ENCODE data around the gene GAN.

Gene GAN

DNA sequence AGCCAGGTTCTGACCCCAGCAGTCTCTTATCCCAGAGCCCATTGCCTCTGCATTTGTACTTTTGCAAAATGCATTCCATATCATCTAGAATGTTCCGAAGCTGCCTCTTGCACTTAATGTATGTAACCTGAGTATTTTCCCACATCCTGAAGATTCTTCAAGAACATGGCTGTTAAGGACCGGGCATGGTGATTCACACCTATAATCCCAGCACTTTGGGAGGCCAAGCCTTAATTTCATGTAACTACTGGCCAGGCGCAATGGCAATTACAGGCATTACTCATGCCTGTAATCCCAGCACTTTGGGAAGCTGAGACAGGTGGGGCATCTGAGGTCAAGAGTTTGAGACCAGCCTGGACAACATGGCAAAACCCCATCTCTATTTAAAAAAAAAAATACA, 31.7 kb upstream of the GAN start:
- TF ChIP-seq, protein P1, sequence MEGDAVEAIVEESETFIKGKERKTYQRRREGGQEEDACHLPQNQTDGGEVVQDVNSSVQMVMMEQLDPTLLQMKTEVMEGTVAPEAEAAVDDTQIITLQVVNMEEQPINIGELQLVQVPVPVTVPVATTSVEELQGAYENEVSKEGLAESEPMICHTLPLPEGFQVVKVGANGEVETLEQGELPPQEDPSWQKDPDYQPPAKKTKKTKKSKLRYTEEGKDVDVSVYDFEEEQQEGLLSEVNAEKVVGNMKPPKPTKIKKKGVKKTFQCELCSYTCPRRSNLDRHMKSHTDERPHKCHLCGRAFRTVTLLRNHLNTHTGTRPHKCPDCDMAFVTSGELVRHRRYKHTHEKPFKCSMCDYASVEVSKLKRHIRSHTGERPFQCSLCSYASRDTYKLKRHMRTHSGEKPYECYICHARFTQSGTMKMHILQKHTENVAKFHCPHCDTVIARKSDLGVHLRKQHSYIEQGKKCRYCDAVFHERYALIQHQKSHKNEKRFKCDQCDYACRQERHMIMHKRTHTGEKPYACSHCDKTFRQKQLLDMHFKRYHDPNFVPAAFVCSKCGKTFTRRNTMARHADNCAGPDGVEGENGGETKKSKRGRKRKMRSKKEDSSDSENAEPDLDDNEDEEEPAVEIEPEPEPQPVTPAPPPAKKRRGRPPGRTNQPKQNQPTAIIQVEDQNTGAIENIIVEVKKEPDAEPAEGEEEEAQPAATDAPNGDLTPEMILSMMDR (IDR thresholded peaks at IDR 0.05; ENCODE audit: low read depth, low read length, missing control alignments) = no peak
- no peak for DNase-seq (ENCODE audit: extremely low read depth, low read depth)
- H3K4me3 ChIP-seq (replicated peaks; ENCODE audit: low read depth, low read length) = no peak overlapping the region

DNA sequence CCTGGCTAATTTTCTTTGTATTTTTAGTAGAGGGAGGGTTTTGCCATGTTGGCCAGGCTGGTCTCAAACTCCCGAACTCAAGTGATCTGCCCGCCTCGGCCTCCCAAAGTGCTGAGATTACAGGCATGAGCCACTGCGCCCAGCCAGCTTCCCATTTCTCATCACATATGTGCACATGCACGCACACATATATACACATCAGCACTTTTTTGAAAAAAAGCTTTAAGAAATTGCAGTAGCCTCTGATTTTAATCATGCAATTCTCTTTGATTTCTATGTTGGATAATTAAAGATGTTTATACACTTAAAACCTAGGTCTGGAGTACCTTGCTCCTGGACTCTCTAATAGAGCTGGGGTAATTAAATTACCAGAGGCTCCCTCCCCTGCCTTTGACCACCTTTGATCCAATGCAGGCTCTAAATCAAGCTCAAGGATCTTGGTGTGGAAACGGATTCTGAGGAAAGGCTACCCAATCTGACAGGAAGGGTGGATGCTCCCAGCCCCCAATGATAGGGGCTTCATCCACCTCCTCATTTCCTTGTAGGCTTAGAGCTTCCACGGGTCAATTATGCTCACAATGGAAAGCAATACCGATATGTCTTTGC, 29.7 kb upstream of the GAN start:
- no peak overlapping the region for H3K4me3 ChIP-seq (replicated peaks; ENCODE audit: low read depth, low read length)
- DNase-seq (ENCODE audit: extremely low read depth, low read depth) = no peak
- TF ChIP-seq, protein P1 (IDR thresholded peaks at IDR 0.05; ENCODE audit: low read depth, low read length, missing control alignments) = no peak

DNA sequence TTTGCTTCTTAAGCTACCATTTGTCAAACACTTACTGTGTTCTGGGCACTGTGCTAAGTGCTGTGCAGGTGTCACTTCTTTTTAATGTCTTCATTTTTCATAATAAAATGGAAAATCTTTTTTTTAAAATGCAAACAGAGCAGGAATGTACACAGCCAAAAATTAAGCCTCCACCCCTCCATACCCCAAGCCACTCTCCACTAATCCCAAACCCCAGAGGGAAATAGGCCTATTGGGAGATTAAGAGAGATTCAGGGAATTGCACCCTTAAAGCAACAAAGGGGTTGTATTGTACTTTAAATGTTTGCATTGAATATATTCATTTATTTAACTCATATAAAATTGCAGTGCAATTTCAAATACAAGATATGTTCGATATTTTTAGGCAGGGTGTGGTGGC, 28.6 kb upstream of the GAN start:
- TF ChIP-seq, protein P1 (IDR thresholded peaks at IDR 0.05; ENCODE audit: low read depth, low read length, missing control alignments) = no peak
- H3K4me3 ChIP-seq (replicated peaks; ENCODE audit: low read depth, low read length) = no peak overlapping the region
- no peak for DNase-seq (ENCODE audit: extremely low read depth, low read depth)

DNA sequence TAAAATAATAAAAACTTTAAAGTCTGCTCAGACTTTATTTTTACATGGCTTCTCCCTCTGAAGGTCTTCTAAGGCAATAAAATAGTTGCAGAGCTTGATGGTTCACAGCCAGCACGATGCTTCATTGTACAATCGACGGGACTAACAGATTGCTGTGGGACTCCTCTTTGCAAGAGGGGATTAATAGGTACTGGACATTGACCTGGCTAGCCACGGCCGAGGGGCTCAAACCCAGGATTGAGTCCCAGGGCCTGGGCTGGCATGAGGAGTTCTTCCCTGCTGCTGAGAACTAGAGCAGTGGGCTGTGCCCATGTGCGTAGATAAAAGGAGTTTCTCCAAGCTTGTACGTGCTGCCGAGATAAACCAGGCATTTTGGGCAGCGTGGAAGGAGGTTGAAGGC, 23.6 kb upstream of the GAN start:
- DNase-seq (ENCODE audit: extremely low read depth, low read depth) = no peak
- TF ChIP-seq, protein P1 (IDR thresholded peaks at IDR 0.05; ENCODE audit: low read depth, low read length, missing control alignments) = no peak

DNA sequence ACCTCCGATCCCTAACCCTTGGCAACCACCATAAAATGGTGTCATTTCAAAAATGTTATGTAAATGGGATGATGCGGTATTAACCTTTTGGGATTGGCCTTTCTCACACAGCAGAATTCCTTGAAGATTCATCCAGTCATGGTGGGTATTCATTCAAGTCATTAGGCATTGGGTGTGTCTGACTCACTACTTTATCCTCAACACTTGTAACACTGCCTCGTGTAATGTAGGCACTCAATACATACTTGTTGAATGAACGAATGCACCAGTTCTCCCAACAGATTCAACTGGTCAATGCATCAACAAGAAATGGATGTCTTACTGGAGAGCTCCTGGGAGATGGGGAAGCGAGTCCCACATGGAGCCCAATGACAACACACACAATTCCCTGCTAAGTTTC, 21.8 kb upstream of the GAN start:
- no peak overlapping the region for H3K4me3 ChIP-seq (replicated peaks; ENCODE audit: low read depth, low read length)
- TF ChIP-seq, protein P1 (IDR thresholded peaks at IDR 0.05; ENCODE audit: low read depth, low read length, missing control alignments) = no peak
- no peak for DNase-seq (ENCODE audit: extremely low read depth, low read depth)

More for the DNA sequence above, 23.6 kb upstream of the GAN start:
- no peak overlapping the region for H3K4me3 ChIP-seq (replicated peaks; ENCODE audit: low read depth, low read length)

DNA sequence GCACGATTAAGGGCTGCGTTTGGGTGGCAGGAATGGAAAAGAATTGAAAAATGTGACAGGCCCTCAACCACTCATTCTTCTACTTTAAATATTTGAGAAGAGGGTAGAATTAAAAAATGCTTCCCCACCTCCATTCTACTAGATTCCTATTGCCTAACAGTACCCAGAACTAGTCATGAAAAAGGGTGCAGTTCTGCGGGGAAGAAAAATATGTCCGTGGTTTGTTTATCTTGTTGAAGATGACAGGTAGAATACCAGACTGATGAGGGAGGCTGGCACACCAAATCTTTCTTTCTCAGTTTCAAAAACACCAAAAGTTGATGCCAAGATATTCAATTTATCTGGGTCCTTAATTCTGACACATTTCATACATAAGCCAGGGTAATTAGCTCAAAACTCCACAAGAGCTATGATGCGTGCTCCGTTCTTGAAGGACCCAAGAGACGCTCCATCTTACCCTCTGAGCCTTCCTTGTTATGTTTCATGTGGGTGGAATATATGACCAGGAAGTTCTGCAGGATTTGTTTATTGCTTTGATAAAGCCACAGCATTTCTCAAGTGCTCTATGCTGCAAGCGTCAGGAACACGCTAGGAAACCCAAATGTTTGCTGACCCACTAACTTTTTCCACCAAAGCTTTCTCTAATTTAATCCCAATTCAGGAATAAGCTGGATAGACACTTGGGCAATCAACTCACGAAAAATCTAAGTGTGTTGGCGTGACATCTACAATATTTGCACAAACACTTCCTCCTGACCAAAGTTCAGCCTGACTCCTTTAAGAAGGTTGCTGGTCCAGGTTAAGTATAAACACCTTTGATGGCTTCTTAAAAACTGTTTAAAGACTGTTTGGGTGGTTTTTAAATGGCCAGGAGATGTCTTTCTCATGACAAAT, 20.6 kb upstream of the GAN start:
- no peak overlapping the region for H3K4me3 ChIP-seq (replicated peaks; ENCODE audit: low read depth, low read length)
- TF ChIP-seq, protein P1 (IDR thresholded peaks at IDR 0.05; ENCODE audit: low read depth, low read length, missing control alignments) = no peak
- DNase-seq (ENCODE audit: extremely low read depth, low read depth) = no peak
